ENCODE measurements around the gene ABCB1.

- TF ChIP-seq, protein P1, sequence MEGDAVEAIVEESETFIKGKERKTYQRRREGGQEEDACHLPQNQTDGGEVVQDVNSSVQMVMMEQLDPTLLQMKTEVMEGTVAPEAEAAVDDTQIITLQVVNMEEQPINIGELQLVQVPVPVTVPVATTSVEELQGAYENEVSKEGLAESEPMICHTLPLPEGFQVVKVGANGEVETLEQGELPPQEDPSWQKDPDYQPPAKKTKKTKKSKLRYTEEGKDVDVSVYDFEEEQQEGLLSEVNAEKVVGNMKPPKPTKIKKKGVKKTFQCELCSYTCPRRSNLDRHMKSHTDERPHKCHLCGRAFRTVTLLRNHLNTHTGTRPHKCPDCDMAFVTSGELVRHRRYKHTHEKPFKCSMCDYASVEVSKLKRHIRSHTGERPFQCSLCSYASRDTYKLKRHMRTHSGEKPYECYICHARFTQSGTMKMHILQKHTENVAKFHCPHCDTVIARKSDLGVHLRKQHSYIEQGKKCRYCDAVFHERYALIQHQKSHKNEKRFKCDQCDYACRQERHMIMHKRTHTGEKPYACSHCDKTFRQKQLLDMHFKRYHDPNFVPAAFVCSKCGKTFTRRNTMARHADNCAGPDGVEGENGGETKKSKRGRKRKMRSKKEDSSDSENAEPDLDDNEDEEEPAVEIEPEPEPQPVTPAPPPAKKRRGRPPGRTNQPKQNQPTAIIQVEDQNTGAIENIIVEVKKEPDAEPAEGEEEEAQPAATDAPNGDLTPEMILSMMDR (IDR thresholded peaks at IDR 0.05): no peak
- TF ChIP-seq POLR2AphosphoS5 (IDR thresholded peaks at IDR 0.05): no peak
- TF ChIP-seq EP300 (IDR thresholded peaks at IDR 0.05; ENCODE audit: low read depth): no peak
Observed at GRCh38 chr7:87645446-87645845, 44.8 kb upstream of the ABCB1 start.

Data from transverse colon (tissue), 4 donors.